GM12892 (cell line): ENCODE measurements around the gene GNG14.
"Not testable (repeated sequence)": the region's sequence is repeated elsewhere in the genome, so short reads cannot be mapped to it uniquely, and the experiment has no call there.

Experiments
- DNase-seq: peaks from one replicate; pipeline ENCODE4 v3.0.0; 2011; ENCODE audit not compliant: insufficient read length
- FAIRE-seq: peaks from 2 replicates; lab custom pipeline; 2011; peaks lifted over from hg19 to GRCh38; lab: Jason Lieb, UNC
- POLR2A ChIP-seq: IDR thresholded peaks from 2 replicates; pipeline ENCODE4 v1.6.1; 2011; ENCODE audit warnings: low read depth, low read length, control low read depth
- POLR2AphosphoS5 ChIP-seq: IDR thresholded peaks from 2 replicates; pipeline ENCODE4 v1.6.1; 2011; ENCODE audit warnings: low read depth, low read length, control low read depth
- TAF1 ChIP-seq: IDR thresholded peaks from 2 replicates; pipeline ENCODE4 v1.6.1; 2011; ENCODE audit warnings: low read depth, mild to moderate bottlenecking, control low read depth, low read length, borderline replicate concordance

The GNG14 gene

DNA sequence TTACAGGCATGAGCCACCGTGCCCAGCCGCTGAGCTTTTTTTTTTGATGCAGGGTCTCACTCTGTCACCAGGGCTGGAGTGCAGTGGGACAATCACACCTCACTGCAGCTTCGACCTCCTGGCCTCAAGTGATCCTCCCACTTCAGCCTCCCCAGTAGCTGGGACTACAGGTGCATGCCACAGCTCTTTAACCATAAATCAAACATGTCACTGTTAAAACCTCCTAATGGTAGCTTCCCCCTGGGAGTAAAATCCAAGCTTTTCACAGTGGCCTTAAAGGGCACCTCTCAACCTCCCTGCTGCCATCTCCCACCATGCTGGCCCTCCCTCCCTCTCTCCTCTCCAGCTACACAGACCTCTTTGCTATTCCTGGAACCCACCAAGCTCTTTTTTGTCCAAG, 2.0 kb upstream of the GNG14 start:
- TF ChIP-seq POLR2A = no peak
- TF ChIP-seq POLR2AphosphoS5 = no peak
- TF ChIP-seq TAF1 = no peak
- FAIRE-seq = no peak
- DNase-seq = no peak

DNA sequence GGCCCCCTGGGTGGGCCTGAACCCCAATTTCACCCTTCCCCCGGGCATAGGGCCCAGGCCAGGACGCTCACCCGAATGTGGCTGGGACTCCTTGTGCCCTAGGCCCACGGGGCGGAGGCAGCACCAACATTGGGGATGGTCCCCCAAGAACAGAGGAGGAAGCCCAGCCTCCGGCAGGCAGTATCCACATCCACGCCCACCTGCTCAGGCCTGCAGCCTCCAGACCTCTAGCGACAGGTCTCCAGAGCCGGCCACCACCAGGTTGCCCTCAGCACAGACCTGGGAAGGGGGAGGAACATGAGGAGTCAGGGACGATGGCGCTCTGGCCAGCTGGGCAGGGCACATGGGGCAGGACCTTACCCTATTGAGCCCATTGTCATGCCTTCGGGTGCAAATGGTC, 1.2 kb downstream of the GNG14 start:
- TF ChIP-seq TAF1 (no peak), POLR2A (no peak), POLR2AphosphoS5 (no peak)

GRCh38 chr19:12689581-12690216, 1.9 kb downstream of the GNG14 start:
- TF ChIP-seq POLR2AphosphoS5 (no peak), POLR2A (no peak), TAF1 (no peak)
- no peak for DNase-seq
- no peak for FAIRE-seq

More for the DNA sequence above, 1.2 kb downstream of the GNG14 start:
- DNase-seq (no peak), FAIRE-seq (no peak)

- FAIRE-seq (no peak), DNase-seq (no peak)
- TF ChIP-seq POLR2A (no peak), TAF1 (no peak), POLR2AphosphoS5 (no peak)
Measured at GRCh38 chr19:12692960-12693359, 5.2 kb downstream of the GNG14 start.

GRCh38 chr19:12694641-12695040, 6.8 kb downstream of the GNG14 start:
- FAIRE-seq = no peak
- TF ChIP-seq POLR2A = no peak
- DNase-seq = no peak

DNA sequence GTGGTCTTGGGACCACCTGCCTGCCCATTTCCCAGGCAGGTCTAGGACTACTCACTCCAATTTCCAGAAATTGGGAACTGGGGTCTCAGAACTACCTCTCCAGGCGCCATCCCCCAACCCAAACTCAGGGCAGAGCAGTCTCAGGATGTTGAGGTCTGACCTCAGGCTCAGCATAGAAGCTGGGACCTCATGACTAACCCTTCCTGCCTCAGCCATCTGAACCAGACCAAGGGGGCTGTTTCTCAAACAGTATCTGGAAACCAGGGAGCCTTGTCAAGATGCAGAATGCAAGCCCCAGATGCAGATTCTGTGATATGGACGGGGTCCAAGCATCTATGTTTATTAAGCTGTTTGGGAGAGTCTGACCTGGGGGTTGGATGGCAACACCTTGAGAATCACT, 7.3 kb downstream of the GNG14 start:
- TF ChIP-seq TAF1 (no peak), POLR2A (no peak), POLR2AphosphoS5 (no peak)
- FAIRE-seq (no peak), DNase-seq (no peak)

DNA sequence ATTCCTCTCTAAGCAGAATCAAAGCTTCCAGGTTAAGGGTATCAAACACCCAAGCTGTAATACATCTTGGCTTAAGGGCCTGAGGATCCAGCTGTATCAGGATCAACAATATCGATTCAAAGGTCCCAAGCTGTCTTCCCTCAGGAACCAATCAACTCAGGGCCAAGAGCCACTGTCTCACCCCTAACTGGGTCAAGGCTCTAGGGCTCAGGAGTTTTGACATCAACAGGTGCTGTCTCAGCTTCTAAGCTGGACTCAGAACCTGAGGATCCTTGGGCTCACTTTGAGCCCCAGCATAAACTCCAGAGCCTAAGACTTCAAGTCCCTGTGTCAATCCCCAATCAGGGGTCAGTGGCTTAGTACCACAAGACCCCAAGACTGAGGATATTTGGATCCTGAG, 7.7 kb downstream of the GNG14 start:
- DNase-seq (no peak), FAIRE-seq (no peak)
- TF ChIP-seq POLR2A (no peak), POLR2AphosphoS5 (no peak), TAF1 (no peak)

DNA sequence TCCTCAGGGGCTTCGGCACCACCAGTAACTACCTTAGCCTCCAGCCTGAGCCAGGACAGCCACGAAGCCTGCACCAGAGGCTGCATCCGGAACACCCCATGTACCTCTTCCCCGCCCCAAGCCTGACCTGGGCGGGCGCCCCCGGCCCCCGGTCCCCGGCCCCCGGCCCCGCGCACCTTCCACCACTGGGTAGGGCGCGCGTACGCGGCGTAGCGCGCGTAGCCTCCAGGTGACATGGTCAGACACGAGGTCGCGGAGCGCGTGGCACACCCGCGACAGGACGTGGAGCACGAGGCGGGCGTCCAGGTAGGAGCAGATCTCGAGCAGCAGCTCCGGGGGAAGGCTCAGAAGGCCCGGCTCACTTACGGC, 8.2 kb downstream of the GNG14 start:
- no peak for TF ChIP-seq TAF1
- TF ChIP-seq POLR2A = no peak
- TF ChIP-seq POLR2AphosphoS5 = no peak
- FAIRE-seq (no peak), DNase-seq (no peak)

- DNase-seq (peak; percentile 99), FAIRE-seq (peak; percentile 94)
- peak; percentile 70 for TF ChIP-seq TAF1
- peak; percentile 91 for TF ChIP-seq POLR2AphosphoS5
- peak; percentile 86 for TF ChIP-seq POLR2A
Measured at GRCh38 chr19:12696366-12697335, 8.9 kb downstream of the GNG14 start, which contains the start of gene FBXW9. FBXW9 (minus strand) TSS chr19:12696631; CDS start chr19:12696581, 50 bp downstream.

- DNase-seq, FAIRE-seq: not testable (repeated sequence)
- TF ChIP-seq POLR2AphosphoS5 = 0 out of 2 replicates have a peak, but pooled peaks have one; percentile 11
Measured at GRCh38 chr19:12697425-12697824, 9.6 kb downstream of the GNG14 start.

DNA sequence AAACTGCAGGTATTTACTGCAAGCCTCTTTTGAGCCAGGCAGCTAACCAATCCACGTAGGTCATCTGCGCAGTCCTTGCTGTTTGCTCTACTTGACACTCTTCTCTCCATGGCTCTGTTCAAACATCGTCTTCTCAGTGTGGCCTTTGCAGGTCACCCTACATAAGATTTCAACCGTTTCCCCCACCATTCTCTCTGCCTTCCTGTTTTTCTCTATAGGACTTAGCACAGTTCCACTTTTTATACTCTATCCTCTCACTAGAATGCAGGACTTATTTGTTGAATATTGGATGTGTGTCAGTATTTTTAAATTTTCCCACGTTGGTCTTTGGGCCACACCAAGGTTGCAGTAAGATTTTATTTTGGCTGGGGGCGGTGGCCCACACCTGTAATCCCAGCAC, 10.3 kb downstream of the GNG14 start:
- FAIRE-seq (no peak), DNase-seq (no peak)

DNA sequence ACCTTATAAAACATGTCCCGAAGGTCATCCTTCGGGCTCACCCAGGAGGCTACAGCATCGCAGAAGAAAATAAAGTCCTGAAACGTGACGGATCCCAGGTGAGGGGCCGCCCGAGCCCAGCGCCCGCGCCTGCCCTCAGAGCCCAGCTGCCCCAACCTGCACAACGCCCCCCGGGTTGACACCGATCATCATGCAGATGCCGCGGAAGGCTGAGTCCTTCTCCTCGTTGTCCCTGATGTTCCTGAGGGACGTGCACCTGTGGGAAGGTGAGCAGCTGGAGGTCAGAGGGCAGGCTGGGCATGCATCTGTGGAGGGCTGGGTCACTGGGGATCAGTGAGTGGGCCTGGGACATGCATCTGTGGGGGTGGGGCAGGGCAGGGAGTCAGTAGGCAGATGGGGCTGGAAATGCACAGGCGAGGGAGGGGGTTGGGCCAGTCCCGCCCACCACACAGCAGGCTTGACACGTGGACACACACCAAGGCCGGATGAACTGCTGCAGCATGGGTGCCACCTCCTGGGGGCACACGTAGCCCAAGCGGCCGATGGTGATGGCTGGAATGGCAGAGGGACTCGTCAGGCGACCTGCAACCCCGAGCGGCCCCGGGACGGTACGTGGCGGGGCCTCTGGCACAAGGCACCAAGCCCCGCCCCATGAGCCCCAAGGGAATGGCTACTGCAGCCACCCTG, 13.9 kb downstream of the GNG14 start:
- FAIRE-seq = no peak
- TF ChIP-seq POLR2AphosphoS5 (no peak), TAF1 (no peak), POLR2A (no peak)
- no peak for DNase-seq

More for the DNA sequence above, 10.3 kb downstream of the GNG14 start:
- TF ChIP-seq POLR2AphosphoS5 = no peak
- TF ChIP-seq POLR2A = no peak
- no peak for TF ChIP-seq TAF1
